Suppressor macrophage treated with lipopolysaccharide for 4 hours (primary cell): ENCODE results near the gene KPTN.
"Not testable (repeated sequence)": the region's sequence is repeated elsewhere in the genome, so short reads cannot be mapped to it uniquely, and the experiment has no call there.

Source experiments
- DNase-seq: peaks from one replicate; pipeline ENCODE4 v3.0.0-alpha.2; 2020

Gene KPTN

GRCh38 chr19:47490847-47491246, 6.8 kb upstream of the KPTN start:
- no peak for DNase-seq

GRCh38 chr19:47490031-47490430, 6.0 kb upstream of the KPTN start:
- DNase-seq, result no peak

GRCh38 chr19:47489072-47489914, 5.3 kb upstream of the KPTN start:
- DNase-seq, result no peak

GRCh38 chr19:47487551-47488515, 3.8 kb upstream of the KPTN start:
- DNase-seq, result no peak

- no peak for DNase-seq
Observed at GRCh38 chr19:47486900-47487299, 2.9 kb upstream of the KPTN start.

- DNase-seq, result not testable (repeated sequence)
Observed at GRCh38 chr19:47486220-47486619, 2.2 kb upstream of the KPTN start.

GRCh38 chr19:47485210-47485609, 1.2 kb upstream of the KPTN start:
- DNase-seq, result no peak

GRCh38 chr19:47483200-47483599, 819 bp downstream of the KPTN start:
- no peak for DNase-seq

GRCh38 chr19:47481460-47482052, 2.5 kb downstream of the KPTN start:
- no peak for DNase-seq

GRCh38 chr19:47480658-47481057, 3.4 kb downstream of the KPTN start:
- no peak for DNase-seq

GRCh38 chr19:47479701-47480503, 4.1 kb downstream of the KPTN start:
- no peak for DNase-seq

GRCh38 chr19:47476438-47476972, 7.5 kb downstream of the KPTN start:
- no peak for DNase-seq

GRCh38 chr19:47475465-47475864, 8.6 kb downstream of the KPTN start:
- DNase-seq, result peak; percentile 44

- DNase-seq, result no peak
Observed at GRCh38 chr19:47473336-47473735, 10.7 kb downstream of the KPTN start.

- peak; percentile 28 for DNase-seq
Observed at GRCh38 chr19:47471733-47472457, 12.1 kb downstream of the KPTN start, which contains the start of gene SLC8A2. Gene SLC8A2 (minus strand): TSS chr19:47471893. CDS start chr19:47466403, 5,490 bp downstream.

- no peak for DNase-seq
Observed at GRCh38 chr19:47471381-47471732, 12.7 kb downstream of the KPTN start.

- DNase-seq, result no peak
Observed at GRCh38 chr19:47470447-47471195, 13.4 kb downstream of the KPTN start.

- no peak for DNase-seq
Observed at GRCh38 chr19:47469719-47470118, 14.3 kb downstream of the KPTN start.

- no peak for DNase-seq
Observed at GRCh38 chr19:47469363-47469700, 14.7 kb downstream of the KPTN start.

GRCh38 chr19:47467914-47468313, 16.1 kb downstream of the KPTN start:
- DNase-seq, result no peak

- no peak for DNase-seq
Observed at GRCh38 chr19:47465957-47466356, 18.1 kb downstream of the KPTN start.
